Naive thymus-derived CD4-positive, alpha-beta T cell (primary cell): ENCODE results near the gene PTPRM. TPM values are rescaled to one million over a fixed set of nuclear protein-coding genes. Genes with fewer than 3 reads are reported as not detected.

ENCODE experiments used
- ATAC-seq: fragments of 150-1000 bp; cut with Tn5 transposase; 2 replicates; pipeline ENCODE4 v1.10.0; 2021; ENCODE audit warnings: mild to moderate bottlenecking, moderate library complexity
- CTCF ChIA-PET: fragments of 350-600 bp; sonication (Branson Sonifier 250); formaldehyde crosslinking; loops from one replicate; lab custom pipeline; 2021; ENCODE audit warnings: antibody characterized with exemption; lab: Charles Lee
- POLR2A ChIA-PET: fragments of 350-600 bp; sonication (Branson Sonifier 250); formaldehyde crosslinking; loops from one replicate; lab custom pipeline; 2021; ENCODE audit warnings: antibody characterized with exemption, inconsistent platforms; lab: Charles Lee
- DNase-seq, 9 donors: peaks; one replicate each; pipeline versions ENCODE4 v3.0.0 to v3.0.0-alpha.2; 2020 to 2022; ENCODE audit warnings: mixed read lengths in 1 of 9
- H3K27ac ChIP-seq: one replicate; pipeline ENCODE4 v1.7.0; 2013; ENCODE audit warnings: mild to moderate bottlenecking, low read depth, low read length, moderate library complexity
- H3K27me3 ChIP-seq, 2 donors: one replicate each; pipeline ENCODE4 v1.7.0; 2013; ENCODE audit warnings: low read length in 2 of 2, mild to moderate bottlenecking in 2 of 2, moderate library complexity in 2 of 2; ENCODE audit not compliant: control insufficient read depth in 2 of 2, insufficient read depth in 2 of 2
- H3K36me3 ChIP-seq, 3 experiments: 1 replicate in 2 of 3; 2 replicates in 1 of 3; pipeline ENCODE4 v1.7.0; 2013; ENCODE audit warnings: low read length in 3 of 3, mild to moderate bottlenecking in 3 of 3, moderate library complexity in 1 of 3; ENCODE audit not compliant: insufficient read depth in 3 of 3, control insufficient read depth in 2 of 3
- H3K4me1 ChIP-seq, 2 donors: one replicate each; pipeline ENCODE4 v1.7.0; 2013; ENCODE audit warnings: low read length in 2 of 2, mild to moderate bottlenecking in 2 of 2, moderate library complexity in 1 of 2; ENCODE audit not compliant: control insufficient read depth in 2 of 2, insufficient read depth in 2 of 2
- H3K4me3 ChIP-seq: 2 replicates; pipeline ENCODE4 v1.7.0; 2013; ENCODE audit warnings: mild to moderate bottlenecking, low read length
- H3K9me3 ChIP-seq, 3 experiments: 1 replicate in 2 of 3; 2 replicates in 1 of 3; pipeline ENCODE4 v1.7.0; 2013; ENCODE audit warnings: low read length in 3 of 3; ENCODE audit not compliant: control insufficient read depth in 2 of 3
- H3K27ac Mint-ChIP-seq, 9 donors: one replicate each; pipeline ENCODE4 v1.8.0; 2020 to 2022; ENCODE audit warnings: mixed read lengths in 9 of 9, mild to moderate bottlenecking in 8 of 9, moderate library complexity in 5 of 9, inconsistent platforms in 2 of 9
- H3K27me3 Mint-ChIP-seq, 5 donors: one replicate each; pipeline ENCODE4 v1.8.0; 2021 to 2022; ENCODE audit warnings: mixed read lengths in 5 of 5, mild to moderate bottlenecking in 1 of 5
- H3K36me3 Mint-ChIP-seq, 5 donors: one replicate each; pipeline ENCODE4 v1.8.0; 2020 to 2022; ENCODE audit warnings: mixed read lengths in 5 of 5, mild to moderate bottlenecking in 3 of 5, inconsistent platforms in 1 of 5
- H3K4me1 Mint-ChIP-seq, 7 donors: one replicate each; pipeline ENCODE4 v1.8.0; 2020 to 2022; ENCODE audit warnings: mixed read lengths in 7 of 7, mild to moderate bottlenecking in 3 of 7, inconsistent platforms in 1 of 7
- H3K4me3 Mint-ChIP-seq, 10 donors: one replicate each; pipeline ENCODE4 v1.8.0; 2020 to 2022; ENCODE audit warnings: mild to moderate bottlenecking in 10 of 10, mixed read lengths in 10 of 10, moderate library complexity in 6 of 10, inconsistent platforms in 2 of 10
- H3K9me3 Mint-ChIP-seq, 11 donors: one replicate each; pipeline ENCODE4 v1.8.0; 2020 to 2022; ENCODE audit warnings: mixed read lengths in 11 of 11, mild to moderate bottlenecking in 4 of 11, inconsistent platforms in 1 of 11, moderate library complexity in 1 of 11
- intact Hi-C, 2 donors: fragments of 100-400 bp; cut with micrococcal nuclease; formaldehyde crosslinking; loops; one replicate each; pipeline ENCODE4 v1.15.1; 2023
- polyA plus RNA-seq, 2 donors: library from polyadenylated mRNA; unstranded; fragments of 300-500 nt; fragmentation: Illumina TruSeq; gene quantifications; one replicate each; pipeline ENCODE4 v1.2.3, GENCODE V29; 2021
- total RNA-seq, 6 experiments: library from RNA in 5 of 6; stranded (reverse) in 5 of 6; gene quantifications; 1 replicate in 5 of 6; 2 replicates in 1 of 6; pipeline ENCODE4 v1.2.3 and lab custom pipeline; 2021 to 2026

Gene PTPRM
- total and polyA plus RNA-seq, 7 experiments from 2014 or later = 3.8 to 21.2 (median 8.4) TPM

- H3K4me3 Mint-ChIP-seq = no peak overlapping the region
- no peaks in the 10 kb centered on the region for H3K27me3 Mint-ChIP-seq
- H3K4me1 ChIP-seq = no peaks in the 10 kb centered on the region
- no peak for ATAC-seq
- H3K27ac ChIP-seq = no peak overlapping the region
- H3K4me3 ChIP-seq = no peak overlapping the region
- POLR2A ChIA-PET = no interaction called here
- CTCF ChIA-PET = interaction anchor here (0.6 kb wide), 1 partner anchor 13 kb away, joined by 4 read pairs; no protein-coding TSS in a partner anchor
- H3K9me3 ChIP-seq = no peaks in the 10 kb centered on the region
- no peak for DNase-seq
- H3K9me3 Mint-ChIP-seq = peaks cover 0 to 8% (median 0%) of the 10 kb centered on the region in 11 donors
- H3K36me3 ChIP-seq = no peaks in the 10 kb centered on the region
- intact Hi-C loops = no loop called here
- no peak overlapping the region for H3K27ac Mint-ChIP-seq
- H3K27me3 ChIP-seq = no peaks in the 10 kb centered on the region
- no peaks in the 10 kb centered on the region for H3K4me1 Mint-ChIP-seq
- peaks cover 0 to 4% (median 0%) of the 10 kb centered on the region in 5 donors for H3K36me3 Mint-ChIP-seq
Observed at GRCh38 chr18:7979714-7980113, 412.6 kb downstream of the PTPRM start.

DNA sequence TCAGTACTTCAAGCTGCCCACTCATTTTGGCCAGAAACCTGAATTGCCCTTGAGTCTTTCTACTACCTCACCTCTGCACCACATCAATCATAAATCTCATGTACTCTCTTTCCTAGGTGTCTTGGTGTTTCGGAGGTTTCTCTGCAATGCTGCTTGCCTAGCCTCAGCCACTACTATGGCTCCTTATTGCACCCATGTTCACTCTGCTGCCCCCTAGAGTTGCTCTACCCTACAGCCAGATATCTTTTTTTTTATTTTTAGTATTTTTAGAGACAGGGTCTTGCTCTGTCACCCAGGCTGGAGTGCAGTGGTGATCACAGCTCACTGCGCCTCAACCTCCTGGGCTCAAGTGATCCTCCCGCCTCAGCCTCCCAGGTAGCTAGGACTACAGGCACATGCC, 413.0 kb downstream of the PTPRM start:
- Mint-ChIP-seq H3K27ac (no peak overlapping the region), H3K9me3 (peaks cover 0 to 8% (median 0%) of the 10 kb centered on the region in 11 donors), H3K4me1 (no peaks in the 10 kb centered on the region), H3K27me3 (no peaks in the 10 kb centered on the region), H3K36me3 (peaks cover 0 to 4% (median 0%) of the 10 kb centered on the region in 5 donors), H3K4me3 (no peak overlapping the region)
- POLR2A ChIA-PET = no interaction called here
- ATAC-seq (no peak), DNase-seq (no peak)
- no peak overlapping the region for H3K27ac ChIP-seq
- no peaks in the 10 kb centered on the region for H3K4me1 ChIP-seq
- CTCF ChIA-PET = no interaction called here
- H3K9me3 ChIP-seq = no peaks in the 10 kb centered on the region
- intact Hi-C loops = no loop called here
- H3K27me3 ChIP-seq = no peaks in the 10 kb centered on the region
- H3K4me3 ChIP-seq = no peak overlapping the region
- H3K36me3 ChIP-seq = no peaks in the 10 kb centered on the region

DNA sequence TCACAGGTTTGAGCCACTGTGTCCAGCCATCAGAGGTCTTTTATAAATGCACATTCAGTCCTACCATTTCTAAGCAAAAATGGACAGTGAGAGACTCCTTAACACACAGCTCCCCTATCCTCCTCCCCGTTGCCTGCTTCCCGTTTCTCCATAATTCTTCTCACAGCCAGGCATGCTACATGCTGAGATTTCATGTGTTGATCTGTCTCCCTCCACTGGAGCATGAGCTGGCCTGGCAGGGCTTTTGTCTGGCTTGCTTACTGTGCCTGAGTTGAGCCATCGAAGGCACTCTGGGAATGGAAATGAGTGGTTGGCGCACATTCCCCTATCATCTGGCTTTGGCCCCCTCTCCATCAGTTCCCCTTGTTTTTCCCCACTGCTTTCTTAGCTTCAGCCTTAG, 413.5 kb downstream of the PTPRM start:
- DNase-seq (no peak), ATAC-seq (no peak)
- no peaks in the 10 kb centered on the region for H3K9me3 ChIP-seq
- H3K4me3 ChIP-seq = no peak overlapping the region
- ChIA-PET CTCF (no interaction called here), POLR2A (no interaction called here)
- H3K9me3 Mint-ChIP-seq = peaks cover 0 to 8% (median 0%) of the 10 kb centered on the region in 11 donors
- H3K4me3 Mint-ChIP-seq = no peak overlapping the region
- no peak overlapping the region for H3K27ac ChIP-seq
- H3K4me1 Mint-ChIP-seq = no peaks in the 10 kb centered on the region
- H3K27ac Mint-ChIP-seq = no peak overlapping the region
- no peaks in the 10 kb centered on the region for H3K4me1 ChIP-seq
- no peaks in the 10 kb centered on the region for H3K27me3 ChIP-seq
- intact Hi-C loops = no loop called here
- H3K27me3 Mint-ChIP-seq = no peaks in the 10 kb centered on the region
- no peaks in the 10 kb centered on the region for H3K36me3 ChIP-seq
- peaks cover 0 to 4% (median 0%) of the 10 kb centered on the region in 5 donors for H3K36me3 Mint-ChIP-seq

DNA sequence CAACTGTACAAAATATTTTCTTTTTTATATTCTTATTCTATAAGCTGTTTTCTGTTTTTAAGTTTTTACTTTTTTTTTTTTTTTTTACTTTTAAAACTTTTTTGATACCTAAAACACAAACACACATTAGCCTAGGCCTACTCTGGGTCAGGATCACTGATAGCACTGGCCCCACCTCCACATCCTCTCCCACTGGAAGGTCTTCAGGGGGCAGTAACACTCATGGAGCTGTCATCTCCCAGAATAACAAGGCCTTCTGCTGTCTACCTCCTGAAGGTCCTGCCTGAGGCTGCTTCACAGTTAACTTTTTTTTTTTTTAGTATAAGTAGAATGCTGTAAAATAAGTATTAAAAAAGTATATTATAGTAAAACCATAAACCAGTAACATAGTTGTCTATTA, 415.1 kb downstream of the PTPRM start:
- H3K27ac ChIP-seq = no peak overlapping the region
- Mint-ChIP-seq H3K27me3 (no peaks in the 10 kb centered on the region), H3K4me3 (no peak overlapping the region), H3K36me3 (peaks cover 0 to 4% (median 0%) of the 10 kb centered on the region in 5 donors), H3K27ac (no peak overlapping the region), H3K9me3 (peaks cover 0 to 8% (median 0%) of the 10 kb centered on the region in 11 donors), H3K4me1 (no peaks in the 10 kb centered on the region)
- no peaks in the 10 kb centered on the region for H3K36me3 ChIP-seq
- ChIA-PET POLR2A (no interaction called here), CTCF (interaction anchor here (0.6 kb wide), 1 partner anchor 109 kb away, joined by 3 read pairs; no protein-coding TSS in a partner anchor)
- no peaks in the 10 kb centered on the region for H3K27me3 ChIP-seq
- DNase-seq = no peak
- ATAC-seq = no peak
- intact Hi-C loops = no loop called here
- H3K9me3 ChIP-seq = no peaks in the 10 kb centered on the region
- no peak overlapping the region for H3K4me3 ChIP-seq
- no peaks in the 10 kb centered on the region for H3K4me1 ChIP-seq

DNA sequence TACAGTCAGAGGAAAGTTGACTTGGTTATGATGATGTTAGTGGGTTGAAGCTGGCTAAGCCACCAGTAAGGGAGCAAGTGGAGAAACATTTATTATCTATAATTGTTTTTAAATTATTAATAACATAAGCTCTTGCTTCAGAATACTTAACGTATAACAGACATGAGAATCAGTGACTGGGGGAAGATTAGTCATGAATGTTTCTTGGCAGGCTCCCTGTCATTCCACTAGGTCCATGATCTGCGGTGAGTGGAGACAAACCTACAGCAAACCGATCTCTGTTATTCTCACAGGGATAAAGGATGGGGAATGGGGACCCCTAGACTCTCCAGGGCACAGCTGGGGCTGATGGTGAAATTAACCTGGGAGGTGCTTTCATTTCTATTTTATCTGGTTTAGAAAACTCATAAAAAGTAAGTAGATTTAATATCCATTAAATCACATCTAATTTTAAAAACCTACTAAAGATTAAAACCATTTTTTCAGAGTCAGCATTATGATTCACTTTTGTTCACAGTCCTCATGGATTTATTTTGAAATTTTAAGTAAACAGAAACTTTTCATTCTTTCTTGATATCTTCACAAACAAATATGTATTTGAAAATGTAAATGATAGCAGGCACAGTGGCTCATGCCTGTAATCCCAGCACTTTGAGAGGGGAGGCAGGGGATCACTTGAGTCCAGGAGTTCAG, 420.3 kb downstream of the PTPRM start:
- Mint-ChIP-seq H3K27ac (no peak overlapping the region), H3K27me3 (peaks cover 0 to 5% (median 0%) of the 10 kb centered on the region in 5 donors), H3K4me1 (no peaks in the 10 kb centered on the region), H3K9me3 (peaks cover 3 to 18% (median 7%) of the 10 kb centered on the region in 11 donors), H3K4me3 (no peak overlapping the region), H3K36me3 (peaks cover 0 to 16% (median 5%) of the 10 kb centered on the region in 5 donors)
- Histone ChIP-seq H3K9me3 (no peaks in the 10 kb centered on the region), H3K4me3 (no peak overlapping the region), H3K4me1 (no peaks in the 10 kb centered on the region), H3K36me3 (no peaks in the 10 kb centered on the region), H3K27ac (no peak overlapping the region), H3K27me3 (no peaks in the 10 kb centered on the region)
- POLR2A ChIA-PET = no interaction called here
- DNase-seq (no peak), ATAC-seq (no peak)
- CTCF ChIA-PET = no interaction called here
- intact Hi-C loops = no loop called here

GRCh38 chr18:7990670-7991069, 423.6 kb downstream of the PTPRM start:
- H3K9me3 Mint-ChIP-seq = peaks cover 3 to 42% (median 19%) of the 10 kb centered on the region in 11 donors
- ChIA-PET CTCF (no interaction called here), POLR2A (no interaction called here)
- no peak overlapping the region for H3K4me3 Mint-ChIP-seq
- Histone ChIP-seq H3K4me3 (no peak overlapping the region), H3K27me3 (no peaks in the 10 kb centered on the region), H3K4me1 (no peaks in the 10 kb centered on the region), H3K9me3 (no peaks in the 10 kb centered on the region), H3K36me3 (no peaks in the 10 kb centered on the region), H3K27ac (no peak overlapping the region)
- ATAC-seq (no peak), DNase-seq (no peak)
- no peak overlapping the region for H3K27ac Mint-ChIP-seq
- H3K4me1 Mint-ChIP-seq = no peaks in the 10 kb centered on the region
- intact Hi-C loops = no loop called here
- H3K27me3 Mint-ChIP-seq = peaks cover 0 to 5% (median 0%) of the 10 kb centered on the region in 5 donors
- peaks cover 0 to 22% (median 8%) of the 10 kb centered on the region in 5 donors for H3K36me3 Mint-ChIP-seq
